HTERT RPE-1 (cell line): ENCODE results near the gene CDC25B.

ENCODE experiments used
- in situ Hi-C: fragments of 300-500 bp; cut with MboI; formaldehyde crosslinking; loops from 4 replicates; pipeline ENCODE4 v1.14.3; 2020; ENCODE audit warnings: low sequenced_read_pairs

Gene CDC25B

GRCh38 chr20:3763671-3764601 lies 32.2 kb upstream of the CDC25B start:
- in situ Hi-C loops = no loop called here

GRCh38 chr20:3764659-3765058 lies 31.5 kb upstream of the CDC25B start:
- in situ Hi-C loops = no loop called here

- in situ Hi-C loops = no loop called here
Observed at GRCh38 chr20:3765171-3765882, 30.8 kb upstream of the CDC25B start.

- in situ Hi-C loops = no loop called here
Observed at GRCh38 chr20:3766422-3767109, 29.5 kb upstream of the CDC25B start.

GRCh38 chr20:3767110-3767426 lies 29.0 kb upstream of the CDC25B start:
- in situ Hi-C loops = no loop called here

- in situ Hi-C loops = no loop called here
Observed at GRCh38 chr20:3767427-3768341, 28.4 kb upstream of the CDC25B start, which contains the start of gene ADISSP. Gene ADISSP, minus strand, starts transcription at chr20:3767753. Its CDS starts 7,653 bp downstream, at chr20:3760100.

GRCh38 chr20:3768342-3769130 lies 27.6 kb upstream of the CDC25B start:
- in situ Hi-C loops = no loop called here

- in situ Hi-C loops = no loop called here
Observed at GRCh38 chr20:3771552-3772058, 24.5 kb upstream of the CDC25B start.

GRCh38 chr20:3775457-3776108 lies 20.5 kb upstream of the CDC25B start:
- in situ Hi-C loops = no loop called here

- in situ Hi-C loops = no loop called here
Observed at GRCh38 chr20:3777381-3777715, 18.8 kb upstream of the CDC25B start.

GRCh38 chr20:3777716-3778629 lies 18.1 kb upstream of the CDC25B start:
- in situ Hi-C loops = no loop called here

- in situ Hi-C loops = no loop called here
Observed at GRCh38 chr20:3778976-3779375, 17.1 kb upstream of the CDC25B start.

- in situ Hi-C loops = no loop called here
Observed at GRCh38 chr20:3781153-3781910, 14.8 kb upstream of the CDC25B start, which contains the start of gene SPEF1. Gene SPEF1, minus strand, starts transcription at chr20:3781448. Its CDS starts 161 bp downstream, at chr20:3781287.

- in situ Hi-C loops = no loop called here
Observed at GRCh38 chr20:3782597-3782996, 13.5 kb upstream of the CDC25B start.

GRCh38 chr20:3783068-3783489 lies 13.0 kb upstream of the CDC25B start:
- in situ Hi-C loops = no loop called here

GRCh38 chr20:3783511-3784195 lies 12.5 kb upstream of the CDC25B start:
- in situ Hi-C loops = no loop called here
